IMR-90 (cell line): ENCODE measurements around the gene PODXL2. TPM values are rescaled to one million over a fixed set of nuclear protein-coding genes. Genes with fewer than 3 reads are reported as not detected.

Experiments
- ATAC-seq: fragments of 200-7000 bp; cut with Tn5 transposase; 2 replicates; pipeline ENCODE4 v1.9.1; 2020; ENCODE audit warnings: low read depth, mild to moderate bottlenecking, moderate library complexity
- BruUV-seq: library from RNA; stranded (reverse); fragments of 400-500 nt; replicated peaks from 2 replicates; lab custom pipeline; 2021; lab: Mats Ljungman, UMichigan
- CTCF ChIA-PET: fragments of 300-600 bp; formaldehyde crosslinking; extraction: SDS; loops from one replicate; lab custom pipeline; 2021; ENCODE audit warnings: antibody characterized with exemption; lab: Yijun Ruan, JAX
- POLR2A ChIA-PET: fragments of 300-600 bp; sonication (Branson Sonifier 250); formaldehyde crosslinking; loops from one replicate; lab custom pipeline; 2022; ENCODE audit warnings: antibody characterized with exemption; ENCODE audit not compliant: unreplicated experiment; lab: Charles Lee
- DNase-seq: peaks from one replicate; pipeline ENCODE4 v3.0.0; 2013
- H2AFZ ChIP-seq: replicated peaks from 2 replicates; pipeline ENCODE3; 2013; ENCODE audit warnings: low read length, mild to moderate bottlenecking; ENCODE audit not compliant: poor library complexity
- H2AK5ac ChIP-seq: 2 replicates; pipeline ENCODE4 v1.6.1; 2013; ENCODE audit warnings: low read depth, low read length, inconsistent platforms
- H2AK9ac ChIP-seq: replicated peaks from 2 replicates; pipeline ENCODE3; 2013; ENCODE audit warnings: mild to moderate bottlenecking, low read depth, low read length, moderate library complexity; ENCODE audit not compliant: poor library complexity
- H2BK120ac ChIP-seq: 2 replicates; pipeline ENCODE4 v1.6.1; 2013; ENCODE audit warnings: low read depth, low read length, inconsistent platforms
- H2BK15ac ChIP-seq: 3 replicates; pipeline ENCODE4 v1.6.1; 2013; ENCODE audit warnings: low read depth, low read length, inconsistent platforms
- H2BK20ac ChIP-seq: 2 replicates; pipeline ENCODE4 v1.6.1; 2013; ENCODE audit warnings: low read depth, mild to moderate bottlenecking, inconsistent platforms, low read length, moderate library complexity
- H2BK5ac ChIP-seq: 2 replicates; pipeline ENCODE4 v1.6.1; 2013; ENCODE audit warnings: mild to moderate bottlenecking, low read depth, low read length, inconsistent platforms; ENCODE audit not compliant: poor library complexity, severe bottlenecking
- H3K14ac ChIP-seq: replicated peaks from 2 replicates; pipeline ENCODE4 v1.6.1; 2013; ENCODE audit warnings: low read depth, low read length, inconsistent platforms
- H3K18ac ChIP-seq: 2 replicates; pipeline ENCODE4 v1.6.1; 2013; ENCODE audit warnings: low read depth, low read length, control low read depth
- H3K23ac ChIP-seq: 2 replicates; pipeline ENCODE4 v1.6.1; 2013; ENCODE audit warnings: low read depth, low read length, inconsistent platforms
- H3K27ac ChIP-seq: 2 replicates; pipeline ENCODE4 v1.5.1; 2013; ENCODE audit warnings: mild to moderate bottlenecking, control low read depth, low read length; ENCODE audit not compliant: insufficient read depth
- H3K27me3 ChIP-seq: 2 replicates; pipeline ENCODE4 v1.6.1; 2013; ENCODE audit warnings: low read length; ENCODE audit not compliant: control insufficient read depth, insufficient read depth
- H3K36me3 ChIP-seq: 2 replicates; pipeline ENCODE4 v1.6.1; 2013; ENCODE audit warnings: low read length, mixed read lengths; ENCODE audit not compliant: control insufficient read depth, insufficient read depth
- H3K4ac ChIP-seq: 2 replicates; pipeline ENCODE4 v1.6.1; 2013; ENCODE audit warnings: low read depth, low read length, inconsistent platforms
- H3K4me1 ChIP-seq: 2 replicates; pipeline ENCODE4 v1.6.1; 2013; ENCODE audit warnings: low read length, mixed read lengths; ENCODE audit not compliant: control insufficient read depth, insufficient read depth
- H3K4me2 ChIP-seq: 2 replicates; pipeline ENCODE4 v1.6.1; 2013; ENCODE audit warnings: low read depth, mild to moderate bottlenecking, control low read depth, low read length, moderate library complexity
- H3K4me3 ChIP-seq: 2 replicates; pipeline ENCODE4 v1.5.1; 2013; ENCODE audit warnings: low read depth, mild to moderate bottlenecking, control low read depth, low read length, moderate library complexity; ENCODE audit not compliant: insufficient read depth
- H3K56ac ChIP-seq: 2 replicates; pipeline ENCODE4 v1.6.1; 2013; ENCODE audit warnings: low read length, inconsistent platforms; ENCODE audit not compliant: insufficient read depth; ENCODE audit errors: extremely low read depth
- H3K79me1 ChIP-seq, 2 experiments: 2 replicates each; pipeline ENCODE4 v1.6.1; 2013; ENCODE audit warnings: low read length in 2 of 2, inconsistent platforms in 1 of 2, low read depth in 1 of 2
- H3K9ac ChIP-seq: 2 replicates; pipeline ENCODE4 v1.6.1; 2013; ENCODE audit warnings: low read depth, low read length, control low read depth
- H3K9me1 ChIP-seq: 2 replicates; pipeline ENCODE4 v1.6.1; 2013; ENCODE audit warnings: low read length, inconsistent platforms; ENCODE audit not compliant: insufficient read depth
- H3K9me3 ChIP-seq: 2 replicates; pipeline ENCODE4 v1.6.1; 2013; ENCODE audit warnings: low read length; ENCODE audit not compliant: control insufficient read depth, insufficient read depth
- H4K20me1 ChIP-seq: 2 replicates; pipeline ENCODE4 v1.6.1; 2013; ENCODE audit warnings: low read length, inconsistent platforms; ENCODE audit not compliant: insufficient read depth
- H4K5ac ChIP-seq: 2 replicates; pipeline ENCODE4 v1.6.1; 2013; ENCODE audit warnings: mild to moderate bottlenecking, low read depth, low read length, control low read depth
- H4K8ac ChIP-seq, 2 experiments: 2 replicates each; pipeline ENCODE4 v1.6.1; 2013; ENCODE audit warnings: low read depth in 2 of 2, low read length in 2 of 2, control low read depth in 1 of 2, inconsistent platforms in 1 of 2
- H4K91ac ChIP-seq: 2 replicates; pipeline ENCODE4 v1.6.1; 2013; ENCODE audit warnings: low read depth, low read length, inconsistent platforms; ENCODE audit not compliant: insufficient read depth
- NFE2L2 ChIP-seq: fragments of 150-350 bp; IDR thresholded peaks from 2 replicates; pipeline ENCODE4 v1.6.1; 2016; ENCODE audit warnings: low read depth, mild to moderate bottlenecking, low read length
- WGBS, 2 experiments: methylation state at CpG; one replicate each; pipeline versions ENCODE4 v1.1.5 to v1.1.7; 2013; ENCODE audit warnings: missing lambda C conversion rate in 2 of 2; ENCODE audit not compliant: insufficient read length in 1 of 2; ENCODE audit errors: extremely low coverage in 2 of 2; 5-methylcytosine and 5-hydroxymethylcytosine counted together
- dilution Hi-C: fragments of 300-500 bp; cut with HindIII; formaldehyde crosslinking; loops from one replicate; pipeline ENCODE4 v1.14.3; 2018; ENCODE audit warnings: low sequenced_read_pairs; ENCODE audit not compliant: unreplicated experiment
- in situ Hi-C: fragments of 300-500 bp; cut with MboI; formaldehyde crosslinking; loops from 3 replicates; pipeline ENCODE4 v1.14.3; 2019; ENCODE audit warnings: low sequenced_read_pairs, inconsistent platforms, mixed read lengths
- intact Hi-C: fragments of 100-400 bp; cut with micrococcal nuclease; formaldehyde crosslinking; loops from 2 replicates; pipeline ENCODE4 v1.10.0; 2022
- polyA plus RNA-seq, 3 experiments: library from polyadenylated mRNA; depleted of rRNA; stranded (reverse); fragments of >200 nt; gene quantifications; 2 replicates each; pipeline ENCODE4 v1.2.3, GENCODE V29; 2012; ENCODE audit warnings: low replicate concordance in 1 of 3
- total RNA-seq: library from RNA; depleted of rRNA; stranded (reverse); fragments of >200 nt; gene quantifications from 2 replicates; pipeline ENCODE4 v1.2.3, GENCODE V29; 2012
- TF ChIP-seq, protein P1 (sequence below): conservative IDR thresholded peaks from 2 replicates; pipeline ENCODE4 v1.5.1; 2012; ENCODE audit warnings: mild to moderate bottlenecking, low read depth, low read length, improper control_type of control experiment

The PODXL2 gene
- total and polyA plus RNA-seq, 2 of the 4 experiments (the other 2 are of a cell fraction) = 1.6 to 5.4 TPM

DNA sequence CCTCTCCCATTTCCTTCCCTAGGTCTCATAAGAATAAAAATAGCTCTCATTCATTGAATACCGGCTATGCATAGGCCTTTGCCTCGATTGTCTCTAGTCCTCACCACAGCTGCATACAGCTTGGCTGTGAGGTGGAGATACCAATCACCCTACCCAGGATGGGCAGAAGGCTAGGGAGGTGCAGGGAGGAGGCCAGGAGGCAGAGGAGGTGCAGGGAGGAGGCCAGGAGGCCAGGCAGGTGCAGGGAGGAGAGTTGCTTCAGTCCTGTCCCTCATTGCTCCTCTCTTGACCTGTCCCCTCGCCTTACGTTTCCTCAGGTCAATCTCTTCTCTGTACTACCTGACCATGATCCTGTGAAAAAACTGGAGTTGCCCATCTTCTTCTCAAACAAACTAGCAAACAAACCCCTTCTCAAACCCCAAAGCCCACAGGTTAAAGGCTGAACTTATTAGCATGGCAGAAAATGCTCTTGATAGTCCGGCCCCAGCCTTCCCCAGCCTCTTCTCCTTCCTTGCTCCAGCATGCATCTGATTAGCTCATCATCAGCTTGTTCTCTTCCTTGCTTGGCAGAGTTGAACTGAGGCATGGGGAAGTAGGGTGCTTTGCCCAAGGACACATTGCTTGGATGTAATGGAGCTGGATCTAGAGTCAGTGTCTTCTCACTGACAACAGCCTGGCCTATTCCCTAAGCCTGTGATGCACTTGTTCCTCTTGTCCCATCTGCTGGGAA is 15.8 kb downstream of the PODXL2 start:
- in situ Hi-C loops (no loop called here), intact Hi-C loops (no loop called here), dilution Hi-C loops (no loop called here)
- H3K56ac ChIP-seq = no peak overlapping the region
- H3K79me1 ChIP-seq = no peaks in the 10 kb centered on the region
- H3K4me3 ChIP-seq = no peak overlapping the region
- H3K14ac ChIP-seq = no peak overlapping the region
- H4K91ac ChIP-seq = no peak overlapping the region
- ChIA-PET CTCF (no interaction called here), POLR2A (no interaction called here)
- no peak overlapping the region; the same call in 1 of the 2 replicates for H3K23ac ChIP-seq
- no peak overlapping the region for H4K5ac ChIP-seq
- no TSS peak for BruUV-seq
- no peak overlapping the region for H3K4me2 ChIP-seq
- DNase-seq (no peak), ATAC-seq (no peak)
- H3K27me3 ChIP-seq = peaks cover 16% of the 10 kb centered on the region
- H3K9ac ChIP-seq = no peak overlapping the region
- WGBS, 2 experiments = no CpG with 5 or more reads among the region's 5 CpGs
- no peak overlapping the region for H2BK15ac ChIP-seq
- H4K20me1 ChIP-seq = no peaks in the 10 kb centered on the region
- no peak overlapping the region for H3K18ac ChIP-seq
- no peak overlapping the region for H2BK5ac ChIP-seq
- no peak overlapping the region for H3K4ac ChIP-seq
- H2AFZ ChIP-seq = no peak overlapping the region
- no peak for TF ChIP-seq NFE2L2
- TF ChIP-seq, protein P1, sequence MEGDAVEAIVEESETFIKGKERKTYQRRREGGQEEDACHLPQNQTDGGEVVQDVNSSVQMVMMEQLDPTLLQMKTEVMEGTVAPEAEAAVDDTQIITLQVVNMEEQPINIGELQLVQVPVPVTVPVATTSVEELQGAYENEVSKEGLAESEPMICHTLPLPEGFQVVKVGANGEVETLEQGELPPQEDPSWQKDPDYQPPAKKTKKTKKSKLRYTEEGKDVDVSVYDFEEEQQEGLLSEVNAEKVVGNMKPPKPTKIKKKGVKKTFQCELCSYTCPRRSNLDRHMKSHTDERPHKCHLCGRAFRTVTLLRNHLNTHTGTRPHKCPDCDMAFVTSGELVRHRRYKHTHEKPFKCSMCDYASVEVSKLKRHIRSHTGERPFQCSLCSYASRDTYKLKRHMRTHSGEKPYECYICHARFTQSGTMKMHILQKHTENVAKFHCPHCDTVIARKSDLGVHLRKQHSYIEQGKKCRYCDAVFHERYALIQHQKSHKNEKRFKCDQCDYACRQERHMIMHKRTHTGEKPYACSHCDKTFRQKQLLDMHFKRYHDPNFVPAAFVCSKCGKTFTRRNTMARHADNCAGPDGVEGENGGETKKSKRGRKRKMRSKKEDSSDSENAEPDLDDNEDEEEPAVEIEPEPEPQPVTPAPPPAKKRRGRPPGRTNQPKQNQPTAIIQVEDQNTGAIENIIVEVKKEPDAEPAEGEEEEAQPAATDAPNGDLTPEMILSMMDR = no peak
- no peak overlapping the region for H2AK5ac ChIP-seq
- no peak overlapping the region for H2AK9ac ChIP-seq
- H2BK20ac ChIP-seq = no peak overlapping the region
- no peaks in the 10 kb centered on the region for H3K36me3 ChIP-seq
- peaks cover 2% of the 10 kb centered on the region; the same call in 1 of the 2 replicates for H3K4me1 ChIP-seq
- no peak overlapping the region for H2BK120ac ChIP-seq
- H3K9me3 ChIP-seq = no peaks in the 10 kb centered on the region
- H4K8ac ChIP-seq = no peak overlapping the region
- H3K9me1 ChIP-seq = no peaks in the 10 kb centered on the region
- no peak overlapping the region for H3K27ac ChIP-seq
